GM18951 (cell line): ENCODE results near the gene UNC50.
"Not testable (repeated sequence)": the region's sequence is repeated elsewhere in the genome, so short reads cannot be mapped to it uniquely, and the experiment has no call there.

ENCODE experiments used
- POLR2A ChIP-seq: IDR thresholded peaks from 4 replicates; pipeline ENCODE4 v1.6.1; 2011; ENCODE audit warnings: mild to moderate bottlenecking; ENCODE audit not compliant: insufficient read length, insufficient read depth; ENCODE audit errors: extremely low read depth
- in situ Hi-C: fragments of 300-500 bp; cut with MboI; formaldehyde crosslinking; loops from one replicate; pipeline ENCODE4 v1.12.0; 2022; ENCODE audit warnings: low sequenced_read_pairs, mixed read lengths, inconsistent platforms; ENCODE audit not compliant: unreplicated experiment

Gene UNC50

GRCh38 chr2:98583276-98583675 is 25.1 kb upstream of the UNC50 start:
- in situ Hi-C loops: no loop called here
- TF ChIP-seq POLR2A: no peak

GRCh38 chr2:98583816-98584618 is 24.4 kb upstream of the UNC50 start:
- in situ Hi-C loops: no loop called here
- TF ChIP-seq POLR2A: no peak

- TF ChIP-seq POLR2A: no peak
Observed at GRCh38 chr2:98585386-98585785, 23.0 kb upstream of the UNC50 start.

GRCh38 chr2:98586551-98587140 is 21.7 kb upstream of the UNC50 start:
- in situ Hi-C loops: no loop called here
- no peak for TF ChIP-seq POLR2A

More at GRCh38 chr2:98585386-98585785, 23.0 kb upstream of the UNC50 start:
- in situ Hi-C loops: no loop called here

- no peak for TF ChIP-seq POLR2A
- in situ Hi-C loops: no loop called here
Observed at GRCh38 chr2:98588880-98589431, 19.4 kb upstream of the UNC50 start.

- in situ Hi-C loops: no loop called here
- no peak for TF ChIP-seq POLR2A
Observed at GRCh38 chr2:98589489-98589888, 18.9 kb upstream of the UNC50 start.

GRCh38 chr2:98592565-98592964 is 15.8 kb upstream of the UNC50 start:
- TF ChIP-seq POLR2A: no peak
- in situ Hi-C loops: no loop called here

- in situ Hi-C loops: not testable (repeated sequence)
Observed at GRCh38 chr2:98594665-98595064, 13.7 kb upstream of the UNC50 start.

GRCh38 chr2:98598781-98599428 is 9.5 kb upstream of the UNC50 start:
- in situ Hi-C loops: no loop called here

GRCh38 chr2:98601532-98602132 is 6.8 kb upstream of the UNC50 start:
- in situ Hi-C loops: loop anchor here (10.0 kb wide), 1 partner anchor 187 kb away; no protein-coding TSS in a partner anchor
- TF ChIP-seq POLR2A: no peak

More at GRCh38 chr2:98598781-98599428, 9.5 kb upstream of the UNC50 start:
- TF ChIP-seq POLR2A: no peak

GRCh38 chr2:98604547-98604946 is 3.8 kb upstream of the UNC50 start:
- in situ Hi-C loops: loop anchor here (10.0 kb wide), 1 partner anchor 190 kb away; no protein-coding TSS in a partner anchor

GRCh38 chr2:98605076-98605475 is 3.3 kb upstream of the UNC50 start:
- TF ChIP-seq POLR2A: no peak
- in situ Hi-C loops: loop anchor here (10.0 kb wide), 1 partner anchor 190 kb away; no protein-coding TSS in a partner anchor

More at GRCh38 chr2:98604547-98604946, 3.8 kb upstream of the UNC50 start:
- TF ChIP-seq POLR2A: no peak

GRCh38 chr2:98606431-98606830 is 2.0 kb upstream of the UNC50 start:
- in situ Hi-C loops: loop anchor here (10.0 kb wide), 1 partner anchor 192 kb away; no protein-coding TSS in a partner anchor
- no peak for TF ChIP-seq POLR2A
